A549 (cell line): ENCODE results near the gene ULK1. TPM values are rescaled to one million over a fixed set of nuclear protein-coding genes. Genes with fewer than 3 reads are reported as not detected.

Experiments
- ATAC-seq, 2 experiments: fragments of 200-7000 bp in 1 of 2; fragments of >200 bp in 1 of 2; cut with Nextera tagmentation in 1 of 2; cut with Tn5 transposase in 1 of 2; 3 replicates each; pipeline versions ENCODE4 v1.8.0 to v1.9.1; 2018 to 2020; ENCODE audit warnings: mild to moderate bottlenecking in 1 of 2, moderate library complexity in 1 of 2
- CTCF ChIA-PET: fragments of 300-600 bp; sonication (Branson Sonifier 250); formaldehyde crosslinking; extraction: SDS; loops from one replicate; lab custom pipeline; 2021; ENCODE audit warnings: antibody characterized with exemption, inconsistent platforms; lab: Yijun Ruan, JAX
- POLR2A ChIA-PET: fragments of 350-600 bp; formaldehyde crosslinking; extraction: SDS; loops from one replicate; lab custom pipeline; 2021; ENCODE audit warnings: antibody characterized with exemption, inconsistent platforms; lab: Yijun Ruan, JAX
- DNase-seq, 2 experiments: peaks; one replicate each; pipeline versions ENCODE4 v3.0.0 to v3.0.0-alpha.2; 2011 to 2016; ENCODE audit warnings: low read depth in 1 of 2, low spot score in 1 of 2
- FAIRE-seq: peaks from 2 replicates; lab custom pipeline; 2011; peaks lifted over from hg19 to GRCh38; lab: Jason Lieb, UNC
- H3K27ac ChIP-seq, 2 experiments: fragments of >200 bp; sonication (Bioruptor Twin); formaldehyde crosslinking; 3 replicates each; pipeline ENCODE4 v1.5.1; 2016 to 2017
- H3K4me1 ChIP-seq: fragments of >200 bp; sonication (Bioruptor Twin); formaldehyde crosslinking; 3 replicates; pipeline ENCODE4 v1.6.1; 2016
- H3K4me2 ChIP-seq: fragments of >200 bp; sonication (Bioruptor Twin); formaldehyde crosslinking; 3 replicates; pipeline ENCODE4 v1.6.1; 2016
- H3K4me3 ChIP-seq: fragments of >200 bp; sonication (Bioruptor Twin); formaldehyde crosslinking; 3 replicates; pipeline ENCODE4 v1.5.1; 2016
- H3K9me3 ChIP-seq: fragments of >200 bp; sonication (Bioruptor Twin); formaldehyde crosslinking; 3 replicates; pipeline ENCODE4 v1.6.1; 2016
- ATOH8 ChIP-seq: fragments of 250-450 bp; sonication (Bioruptor Pico); IDR thresholded peaks from 2 replicates; pipeline ENCODE4 v1.5.0; 2020; ENCODE audit warnings: low read depth, mild to moderate bottlenecking, moderate library complexity
- CBX2 ChIP-seq: fragments of 200-600 bp; sonication (generic); IDR thresholded peaks from 2 replicates; pipeline ENCODE4 v1.6.1; 2016; ENCODE audit warnings: low read depth, mild to moderate bottlenecking, borderline replicate concordance
- CEBPB ChIP-seq, 2 experiments: fragments of >200 bp in 1 of 2; sonication (Bioruptor Twin) in 1 of 2; formaldehyde crosslinking in 1 of 2; IDR thresholded peaks; 2 replicates each; pipeline ENCODE4 v1.6.1; 2012 to 2016
- CHD2 ChIP-seq: fragments of 150-350 bp; IDR thresholded peaks from 2 replicates; pipeline ENCODE4 v1.6.1; 2014; ENCODE audit warnings: low read length; ENCODE audit not compliant: partially characterized antibody
- CHD4 ChIP-seq: fragments of 200-600 bp; sonication (generic); IDR thresholded peaks from 2 replicates; pipeline ENCODE4 v1.6.1; 2016; ENCODE audit warnings: antibody characterized with exemption, mild to moderate bottlenecking, borderline replicate concordance
- CTCF ChIP-seq: fragments of >200 bp; sonication (Bioruptor Twin); formaldehyde crosslinking; IDR thresholded peaks from 3 replicates; pipeline ENCODE4 v1.5.1; 2016
- ELK1 ChIP-seq: fragments of 150-350 bp; IDR thresholded peaks from 2 replicates; pipeline ENCODE4 v1.6.1; 2014; ENCODE audit warnings: low read depth, mild to moderate bottlenecking, low read length
- EP300 ChIP-seq, 2 experiments: fragments of >200 bp; sonication (Bioruptor Twin); formaldehyde crosslinking; IDR thresholded peaks; 2 replicates in 1 of 2; 3 replicates in 1 of 2; pipeline ENCODE4 v1.6.1; 2016 to 2017
- FOSB ChIP-seq: fragments of 250-450 bp; sonication (Bioruptor Pico); IDR thresholded peaks from 2 replicates; pipeline ENCODE4 v1.5.0; 2020; ENCODE audit warnings: mild to moderate bottlenecking, moderate library complexity
- HEYL ChIP-seq: fragments of 250-450 bp; sonication (Bioruptor Pico); IDR thresholded peaks from 2 replicates; pipeline ENCODE4 v1.8.0; 2021; ENCODE audit warnings: mild to moderate bottlenecking, moderate library complexity
- HOXA7 ChIP-seq: fragments of 250-450 bp; sonication (Bioruptor Pico); IDR thresholded peaks from 2 replicates; pipeline ENCODE4 v1.5.0; 2020; ENCODE audit warnings: mild to moderate bottlenecking, moderate library complexity
- JUNB ChIP-seq: fragments of >200 bp; sonication (Bioruptor Twin); formaldehyde crosslinking; IDR thresholded peaks from 2 replicates; pipeline ENCODE4 v1.6.1; 2016
- KDM1A ChIP-seq: fragments of 200-600 bp; sonication (generic); IDR thresholded peaks from 2 replicates; pipeline ENCODE4 v1.6.1; 2016; ENCODE audit warnings: low read depth, mild to moderate bottlenecking
- NFE2L2 ChIP-seq: fragments of 150-350 bp; conservative IDR thresholded peaks from 2 replicates; pipeline ENCODE4 v1.6.1; 2014; ENCODE audit warnings: low read length
- POLR2A ChIP-seq: IDR thresholded peaks from 2 replicates; pipeline ENCODE4 v1.6.1; 2012; ENCODE audit warnings: mild to moderate bottlenecking, low read length
- POLR2AphosphoS2 ChIP-seq: conservative IDR thresholded peaks from 2 replicates; pipeline ENCODE4 v1.6.1; 2012; ENCODE audit warnings: low read length, improper control_type of control experiment, inconsistent platforms
- REST ChIP-seq: fragments of 200-600 bp; sonication (generic); IDR thresholded peaks from 2 replicates; pipeline ENCODE4 v1.6.1; 2016; ENCODE audit warnings: antibody characterized with exemption, mild to moderate bottlenecking, moderate library complexity
- USF2 ChIP-seq: fragments of 450-650 bp; IDR thresholded peaks from 2 replicates; pipeline ENCODE4 v1.6.1; 2014; ENCODE audit warnings: antibody characterized with exemption
- ZNF302 ChIP-seq: fragments of 250-450 bp; sonication (Bioruptor Pico); IDR thresholded peaks from 2 replicates; pipeline ENCODE4 v1.9.0; 2021; ENCODE audit warnings: inconsistent platforms, mild to moderate bottlenecking, moderate library complexity
- WGBS: methylation state at CpG from one replicate; pipeline ENCODE4 v1.1.6; 2017; ENCODE audit errors: missing lambda C conversion rate; 5-methylcytosine and 5-hydroxymethylcytosine counted together
- polyA plus RNA-seq, 4 experiments: library from polyadenylated mRNA; depleted of rRNA in 3 of 4; stranded (reverse); fragments of >200 nt; fragmentation: RNase III in 1 of 4; extraction: RNeasy Plus Mini Kit Qiagen cat#74134 plus additional on column Dnase treatment in 1 of 4; gene quantifications; 2 replicates in 3 of 4; 3 replicates in 1 of 4; pipeline ENCODE4 v1.2.3, GENCODE V29; 2011 to 2017

The ULK1 gene
- polyA plus RNA-seq, 2 of the 4 experiments (the other 2 are of a cell fraction) = 15.1 to 46.2 TPM

GRCh38 chr12:131897875-131898274 lies 3.5 kb downstream of the ULK1 start:
- ChIA-PET POLR2A (interaction anchor here (0.7 kb wide), 1 partner anchor 33 kb away, joined by 3 read pairs; no protein-coding TSS in a partner anchor), CTCF (interaction anchor here (1.2 to 2.5 kb wide), 2 partner anchors 46 to 60 kb away, joined by 3 to 7 read pairs; no protein-coding TSS in a partner anchor)
- Histone ChIP-seq H3K4me3 (no peak overlapping the region), H3K9me3 (no peaks in the 10 kb centered on the region), H3K27ac (peak overlapping the region in 1 of 2 experiments; percentile 99; a peak in 2 of 6 replicates), H3K4me2 (no peak overlapping the region; the same call in 2 of the 3 replicates)
- FAIRE-seq = no peak
- WGBS = 90% methylated on average over 9 of the region's 9 CpGs
- DNase-seq = peak in 1 of 2 experiments; percentile 13
- TF ChIP-seq FOSB (peak; percentile 63; the same call in 1 of the 2 replicates), KDM1A (no peak), JUNB (no peak), HOXA7 (peak; percentile 74; the same call in 1 of the 2 replicates), POLR2AphosphoS2 (peak; percentile 81; the same call in 1 of the 2 replicates)
- TF ChIP-seq, all 56 proteins: peak for 3
- H3K4me1 ChIP-seq = peaks cover 49% of the 10 kb centered on the region
- ATAC-seq = no peak

- Histone ChIP-seq H3K9me3 (no peaks in the 10 kb centered on the region), H3K27ac (peak overlapping the region; percentile 12 to 50; a peak in 3 of 6 replicates), H3K4me1 (peaks cover 60% of the 10 kb centered on the region), H3K4me2 (peak overlapping the region; percentile 18; the same call in 1 of the 3 replicates), H3K4me3 (no peak overlapping the region)
- ATAC-seq (no peak), DNase-seq (peak in 1 of 2 experiments; percentile 28)
- ChIA-PET POLR2A (no interaction called here), CTCF (interaction anchor here (0.7 to 1.3 kb wide), 4 partner anchors 49 to 137 kb away, joined by 3 to 4 read pairs (median 3); partner anchors contain the start of gene EP400)
- WGBS = 89% methylated on average over 6 of the region's 6 CpGs
- no peak for TF ChIP-seq ATOH8 (CRISPR knock-in tag)
- no peak for TF ChIP-seq CEBPB (IDR thresholded peaks at IDR 0.05)
- no peak for TF ChIP-seq CTCF
- no peak for TF ChIP-seq HOXA7
- TF ChIP-seq POLR2A = no peak
- TF ChIP-seq ELK1 = no peak
- no peak for TF ChIP-seq ZNF302 (CRISPR knock-in tag)
- TF ChIP-seq EP300 (IDR thresholded peaks at IDR 0.05) = no peak
- TF ChIP-seq USF2 = no peak
- no peak for TF ChIP-seq CHD4
- no peak for TF ChIP-seq HEYL (CRISPR knock-in tag)
- TF ChIP-seq, all 56 proteins: peak for 0
- no peak for FAIRE-seq
Measured at GRCh38 chr12:131900397-131900796, 6.0 kb downstream of the ULK1 start.

GRCh38 chr12:131901431-131902331 lies 7.3 kb downstream of the ULK1 start:
- TF ChIP-seq CEBPB (IDR thresholded peaks at IDR 0.05) (no peak), CHD2 (no peak), NFE2L2 (no peak), ELK1 (no peak), REST (no peak), CBX2 (no peak)
- TF ChIP-seq, all 56 proteins: peak for 0
- no peak for FAIRE-seq
- Histone ChIP-seq H3K27ac (peak overlapping the region in 1 of 2 experiments; percentile 68; a peak in 2 of 6 replicates), H3K9me3 (no peaks in the 10 kb centered on the region), H3K4me1 (peaks cover 57% of the 10 kb centered on the region), H3K4me2 (peak overlapping the region; percentile 3; the same call in 1 of the 3 replicates), H3K4me3 (no peak overlapping the region)
- POLR2A ChIA-PET = no interaction called here
- 81% methylated on average over 29 of the region's 30 CpGs for WGBS
- CTCF ChIA-PET = interaction anchor here (0.6 to 1.3 kb wide), 8 partner anchors 18 to 139 kb away, joined by 3 to 4 read pairs (median 4); partner anchors contain the start of gene EP400
- peak; percentile 13 to 23; a peak in 5 of 6 replicates for ATAC-seq
- peak in 1 of 2 experiments; percentile 21 for DNase-seq
